ENCODE results near the gene MACROH2A1.
"Not testable (repeated sequence)": the region's sequence is repeated elsewhere in the genome, so short reads cannot be mapped to it uniquely, and the experiment has no call there.

The MACROH2A1 gene

DNA sequence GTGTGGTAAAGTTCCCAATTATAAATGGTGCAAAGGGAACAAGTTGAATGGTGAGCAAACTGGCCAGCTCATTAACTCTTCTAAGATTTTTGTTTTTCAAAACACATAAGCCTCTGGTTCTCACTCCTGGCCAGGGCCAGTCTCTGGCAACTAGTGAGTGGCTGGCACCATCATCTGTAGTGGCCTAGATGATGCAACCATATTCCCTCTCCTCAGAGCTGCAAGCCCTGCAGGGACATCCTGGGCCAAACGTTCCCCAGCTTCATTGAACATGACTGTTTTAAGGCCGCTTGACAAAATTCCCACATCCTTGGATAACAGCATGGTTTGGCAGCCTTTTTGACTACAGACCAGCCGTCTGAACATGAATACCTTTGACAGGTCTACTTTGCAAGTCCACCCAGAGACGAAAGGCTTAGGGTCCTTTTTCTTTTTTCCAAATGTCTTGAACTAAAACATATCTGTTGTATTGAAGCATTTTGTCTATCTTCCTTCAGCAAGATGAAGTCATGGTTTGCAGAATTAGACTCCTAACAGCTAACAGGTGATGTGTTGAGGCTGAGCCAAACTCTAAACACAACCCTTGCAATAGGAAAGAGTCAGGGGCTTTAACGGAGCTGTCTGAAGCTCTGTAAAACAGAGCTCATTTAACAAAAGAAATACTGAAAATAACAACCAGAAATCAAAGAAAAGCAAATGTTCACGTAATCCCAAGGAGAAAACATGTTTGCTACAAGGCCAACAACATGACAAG is 23.8 kb downstream of the MACROH2A1 start:
- no peak for DNase-seq

DNA sequence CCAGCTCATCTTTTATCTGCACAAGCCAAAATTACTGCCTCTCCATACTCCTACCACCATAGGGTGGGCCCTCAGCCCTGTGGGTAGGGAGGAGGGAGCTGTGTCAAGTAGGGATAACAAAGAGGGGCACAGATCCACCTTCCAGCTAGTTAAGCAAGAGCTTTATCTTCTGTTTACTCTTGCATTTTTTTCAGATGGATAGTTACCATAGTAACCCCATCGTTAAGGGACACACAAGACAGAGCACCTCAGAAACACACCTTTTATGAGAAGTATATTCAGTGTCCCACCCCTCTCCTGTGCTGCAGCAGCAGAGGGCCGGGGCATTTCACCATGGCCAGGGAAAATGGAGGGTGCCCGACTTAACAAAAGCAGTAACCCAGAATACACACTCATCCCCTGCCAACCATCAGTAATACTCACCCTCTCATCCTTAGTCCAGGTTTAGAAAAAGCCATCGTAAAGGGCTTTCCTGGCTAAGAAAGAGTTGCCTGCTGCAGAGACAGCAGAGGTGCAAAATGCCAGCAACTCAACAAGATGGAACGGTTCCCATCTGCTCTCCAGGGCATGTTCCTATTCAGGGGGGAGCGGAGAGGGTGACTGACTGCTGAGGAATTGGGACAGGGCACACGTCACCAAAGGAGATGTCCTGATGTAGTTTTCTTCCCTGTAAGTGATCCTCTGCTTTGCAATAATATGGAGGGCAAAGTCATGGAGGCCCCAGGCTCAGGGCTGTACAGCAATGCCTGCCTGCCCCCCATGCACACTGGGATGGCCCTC is 25.1 kb downstream of the MACROH2A1 start:
- DNase-seq, result no peak

DNA sequence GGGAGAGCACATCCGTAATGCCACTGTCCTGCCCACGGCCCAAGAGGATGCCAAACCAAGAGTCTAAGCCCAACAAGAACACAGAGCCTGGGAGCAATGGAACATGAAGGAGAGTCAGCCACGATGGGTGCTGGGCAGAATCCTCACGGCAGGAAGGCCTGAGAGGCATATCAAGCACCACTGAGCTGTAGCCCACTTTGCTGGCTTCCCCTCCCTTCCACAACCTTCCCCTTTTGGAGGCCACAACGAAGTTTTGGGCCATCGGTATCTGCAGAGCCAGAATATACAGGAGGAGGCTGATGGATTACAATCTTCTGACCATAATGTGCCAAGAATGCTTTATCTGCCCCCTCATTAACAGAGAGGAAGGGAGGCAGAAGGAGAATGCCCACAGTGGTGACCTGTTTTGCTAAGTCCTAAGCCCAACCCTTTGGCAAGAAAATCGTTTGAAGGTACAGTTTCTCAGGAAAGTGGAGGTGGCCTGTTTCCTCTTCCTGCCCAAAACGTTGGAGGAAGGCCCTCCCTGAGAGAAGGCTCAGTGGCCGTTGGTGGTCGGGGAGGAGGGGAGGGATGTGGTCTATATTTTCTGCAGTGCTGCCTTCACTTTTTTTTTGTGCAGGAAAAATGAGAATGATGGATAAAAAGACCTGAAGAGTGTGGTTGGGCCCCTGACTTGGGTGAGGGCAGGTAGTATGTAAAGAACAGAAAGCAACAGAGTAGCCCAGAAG is 26.2 kb downstream of the MACROH2A1 start:
- DNase-seq, result peak; percentile 99

DNA sequence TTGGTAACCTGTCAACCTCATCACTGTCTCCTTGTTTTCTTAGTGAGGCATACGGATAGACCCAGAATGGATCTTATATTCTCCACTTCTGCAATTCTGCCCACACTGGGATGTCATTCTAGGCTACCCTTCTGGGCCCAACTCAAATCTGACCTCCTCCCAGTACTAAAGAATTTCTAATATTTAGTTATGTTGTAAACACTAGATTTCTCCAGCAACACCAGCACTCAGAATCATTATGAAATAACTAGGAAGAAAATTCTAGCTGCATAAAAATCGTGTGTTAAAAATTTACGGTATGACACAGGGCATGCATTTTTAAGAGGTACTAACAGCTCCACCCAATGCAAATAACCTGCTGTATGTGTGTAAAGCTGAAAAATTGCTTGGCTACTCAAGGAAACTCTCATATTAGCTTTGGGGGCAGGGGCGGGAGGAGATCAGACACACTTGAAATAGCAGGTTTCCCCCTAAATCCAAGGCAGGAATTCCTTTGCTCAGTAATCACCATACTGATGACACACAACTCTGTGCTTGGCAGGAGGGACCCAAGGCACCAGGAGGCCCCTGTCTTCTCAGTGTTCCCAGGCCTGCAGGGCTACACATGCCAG is 27.3 kb downstream of the MACROH2A1 start:
- DNase-seq, result no peak

DNA sequence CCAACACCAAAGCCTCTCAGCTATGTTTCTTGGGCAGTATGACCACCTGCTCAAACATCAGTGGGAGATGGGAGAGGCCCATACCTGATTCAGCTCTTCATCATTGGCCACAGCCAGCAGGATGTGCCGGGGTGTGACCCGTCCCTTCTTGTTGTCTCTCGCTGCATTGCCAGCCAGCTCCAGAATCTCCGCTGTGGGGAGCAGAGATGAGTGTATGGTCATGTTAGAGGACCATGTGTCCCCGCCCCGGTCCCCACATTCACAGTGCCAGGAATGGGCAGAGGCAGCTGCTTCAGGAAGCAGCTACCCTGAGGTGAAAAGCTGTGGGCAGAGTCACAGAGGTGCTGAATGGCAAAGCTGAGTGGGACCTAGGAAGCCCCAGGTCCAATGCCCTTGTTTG is 29.1 kb downstream of the MACROH2A1 start:
- DNase-seq, result no peak

DNA sequence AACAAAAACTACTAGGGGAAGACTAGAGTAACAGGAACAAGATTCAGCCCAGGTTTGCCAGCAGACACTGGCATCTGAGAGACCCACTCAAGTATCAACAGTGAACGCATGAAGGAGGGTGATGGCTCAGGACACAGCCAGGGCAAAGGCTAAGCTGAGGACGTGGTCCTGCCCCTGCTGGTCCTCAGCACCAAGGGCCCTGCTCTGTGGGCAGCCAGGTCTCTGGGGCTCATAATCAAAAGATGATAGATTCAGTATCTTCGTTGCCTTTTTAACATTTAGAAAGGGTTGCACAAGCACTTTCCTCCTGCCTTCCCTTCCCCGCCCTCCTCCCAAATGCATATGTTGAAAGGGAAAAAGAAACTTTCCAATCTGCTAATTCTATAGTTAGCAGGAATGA is 31.5 kb downstream of the MACROH2A1 start:
- DNase-seq, result no peak

DNA sequence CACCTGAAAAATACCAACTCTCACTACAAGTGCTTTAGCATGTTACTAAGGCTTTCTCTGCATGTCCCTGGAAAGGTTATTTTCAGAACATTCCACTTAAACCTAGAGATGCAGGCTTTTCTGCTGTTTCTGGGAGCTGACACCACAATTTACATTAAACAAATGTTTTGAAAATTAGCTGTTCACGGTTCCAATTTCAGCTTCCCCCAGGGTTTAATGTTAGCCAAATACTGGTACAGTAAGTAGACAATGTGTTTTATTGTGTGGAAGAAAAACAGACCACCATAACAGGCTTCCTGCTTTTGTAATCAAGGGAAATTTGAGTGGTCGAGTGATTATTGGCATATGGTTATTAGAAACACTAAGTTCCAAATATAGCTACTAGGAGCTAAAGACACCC is 32.0 kb downstream of the MACROH2A1 start:
- no peak for DNase-seq

DNA sequence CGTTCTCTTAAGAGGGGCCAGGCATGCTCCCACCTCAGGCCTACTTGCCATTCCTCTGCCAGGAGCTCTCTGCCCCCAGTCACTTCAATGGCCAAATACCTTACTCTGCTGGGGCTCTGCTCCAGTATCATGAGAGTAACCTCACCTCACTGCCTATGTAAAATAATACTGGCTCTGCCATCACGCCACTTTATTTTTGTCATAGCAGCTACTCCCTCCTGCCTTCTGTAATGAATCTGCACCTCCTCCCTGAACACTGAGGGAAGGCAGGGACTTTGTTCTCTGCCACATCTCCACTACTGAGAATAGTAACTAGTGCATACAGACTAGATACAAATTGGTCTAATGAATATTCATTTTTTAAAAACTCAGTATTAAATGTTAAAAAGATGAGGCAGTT is 33.8 kb downstream of the MACROH2A1 start:
- DNase-seq, result no peak

DNA sequence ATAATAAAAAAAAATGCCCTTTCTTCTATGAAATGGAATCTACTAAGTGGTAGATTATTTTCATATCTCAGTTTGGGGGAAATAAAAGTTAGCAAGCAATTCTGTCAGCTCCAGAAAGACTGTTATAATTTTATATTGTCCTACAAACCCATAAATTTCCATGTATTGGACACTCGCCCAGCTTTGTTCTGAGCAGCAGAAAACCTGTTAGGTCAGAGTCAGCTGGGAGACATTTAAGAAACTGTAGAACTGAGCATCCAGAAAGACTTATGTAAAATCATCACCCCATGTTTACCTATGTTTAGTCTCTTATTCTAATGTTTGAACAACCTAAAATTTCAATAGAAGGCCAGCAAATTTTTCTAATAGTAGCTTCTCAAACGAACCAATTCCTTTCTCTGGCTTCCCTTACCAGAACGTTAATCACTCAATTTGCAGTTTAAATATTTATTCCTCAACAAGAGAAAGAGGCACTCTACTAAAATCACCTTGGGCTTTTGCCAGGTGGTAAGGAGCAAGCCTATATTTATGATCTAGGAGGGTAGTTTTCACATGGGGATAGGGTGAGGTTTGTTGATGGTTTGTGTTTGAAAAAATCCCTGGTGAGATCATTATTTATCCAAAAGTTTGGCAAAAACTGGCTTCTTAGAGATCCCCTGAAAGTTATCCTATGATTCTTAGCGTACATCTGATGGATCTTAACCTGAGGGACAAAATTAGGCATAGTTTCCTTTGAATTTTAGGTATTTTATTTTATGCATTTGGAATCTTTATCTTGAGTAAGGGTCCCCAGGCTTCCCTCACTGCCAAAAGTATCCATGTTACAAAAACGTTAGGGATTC is 34.4 kb downstream of the MACROH2A1 start:
- no peak for DNase-seq

DNA sequence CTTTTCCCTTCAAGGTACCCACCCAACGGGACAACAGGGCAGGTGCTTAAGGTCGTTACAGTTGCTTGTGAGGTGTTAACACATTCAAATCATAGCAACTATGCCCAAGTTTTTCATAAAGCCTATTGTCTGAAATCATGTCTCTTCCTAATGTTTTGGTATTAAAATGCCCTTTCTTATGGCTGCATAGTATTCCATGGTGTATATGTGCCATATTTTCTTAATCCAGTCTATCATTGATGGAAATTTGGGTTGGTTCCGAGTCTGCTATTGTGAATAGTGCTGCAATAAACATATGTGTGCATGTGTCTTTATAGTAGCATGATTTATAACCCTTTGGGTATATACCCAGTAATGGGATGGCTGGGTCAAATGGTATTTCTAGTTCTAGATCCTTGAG is 35.7 kb downstream of the MACROH2A1 start:
- not testable (repeated sequence) for DNase-seq

DNA sequence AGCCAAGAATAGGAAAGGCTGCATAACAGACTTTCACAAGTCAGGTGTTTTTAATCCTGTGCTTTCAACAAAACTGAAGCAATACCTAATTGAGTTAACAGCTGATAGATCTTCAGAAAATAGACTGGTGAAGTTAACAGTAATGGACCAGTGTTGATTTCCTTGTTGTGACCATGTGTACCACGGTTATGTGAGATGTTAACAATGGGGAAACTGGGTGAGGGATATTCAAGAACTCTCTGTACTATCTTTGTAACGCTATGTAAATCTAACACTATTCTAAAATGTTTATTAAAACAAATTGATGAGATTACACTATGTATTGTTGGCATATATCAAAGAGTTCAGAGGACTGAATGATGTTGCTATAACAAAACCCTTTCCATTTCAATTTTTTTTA is 36.9 kb downstream of the MACROH2A1 start:
- no peak for DNase-seq

DNA sequence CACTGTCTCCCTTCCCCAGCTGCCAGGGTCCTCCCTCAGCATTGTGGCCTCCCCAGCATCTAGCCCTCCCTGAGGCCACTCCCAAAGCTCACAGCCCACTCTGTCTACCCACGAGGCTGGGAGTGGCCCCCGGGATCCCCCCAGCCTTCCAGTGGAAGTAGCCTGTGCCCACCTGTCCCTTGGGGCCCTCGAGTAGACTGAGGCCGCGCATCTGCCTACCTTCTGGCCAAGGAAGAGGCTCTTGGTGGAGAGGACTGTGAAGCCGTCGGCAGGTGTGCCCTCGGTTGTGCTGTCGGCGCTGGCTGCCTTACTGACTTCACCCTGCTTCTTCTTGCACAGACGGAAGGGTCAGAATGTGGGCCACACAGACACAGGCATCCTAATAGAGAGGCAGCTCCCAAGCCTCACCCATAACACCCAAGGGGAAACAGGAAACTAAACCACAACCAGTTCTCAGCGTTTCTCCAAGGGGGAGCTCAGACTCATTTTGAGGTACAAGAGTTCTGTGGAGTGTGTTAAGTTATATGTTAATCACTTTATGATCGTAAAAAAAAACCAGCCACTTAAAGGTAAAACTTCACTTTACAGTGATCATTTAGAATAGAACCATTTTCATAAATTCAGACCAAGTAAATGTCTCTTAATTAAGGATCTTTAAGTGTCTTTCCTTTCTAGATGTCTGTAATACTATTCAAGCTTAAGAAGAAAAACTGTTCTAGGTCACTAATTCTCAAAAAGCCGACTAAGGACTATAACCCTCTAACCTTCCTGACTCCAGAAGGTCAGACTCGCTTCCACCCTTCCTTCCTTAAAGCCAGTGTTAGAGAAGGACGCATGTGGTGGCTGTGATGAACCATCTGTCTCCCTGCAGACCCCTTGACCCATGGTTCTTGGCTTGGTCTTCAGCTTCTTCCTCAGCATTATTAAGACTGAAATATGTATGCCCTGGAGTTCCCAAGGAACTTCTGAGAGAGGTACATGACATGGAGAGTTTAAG is 38.5 kb downstream of the MACROH2A1 start:
- DNase-seq, result no peak

DNA sequence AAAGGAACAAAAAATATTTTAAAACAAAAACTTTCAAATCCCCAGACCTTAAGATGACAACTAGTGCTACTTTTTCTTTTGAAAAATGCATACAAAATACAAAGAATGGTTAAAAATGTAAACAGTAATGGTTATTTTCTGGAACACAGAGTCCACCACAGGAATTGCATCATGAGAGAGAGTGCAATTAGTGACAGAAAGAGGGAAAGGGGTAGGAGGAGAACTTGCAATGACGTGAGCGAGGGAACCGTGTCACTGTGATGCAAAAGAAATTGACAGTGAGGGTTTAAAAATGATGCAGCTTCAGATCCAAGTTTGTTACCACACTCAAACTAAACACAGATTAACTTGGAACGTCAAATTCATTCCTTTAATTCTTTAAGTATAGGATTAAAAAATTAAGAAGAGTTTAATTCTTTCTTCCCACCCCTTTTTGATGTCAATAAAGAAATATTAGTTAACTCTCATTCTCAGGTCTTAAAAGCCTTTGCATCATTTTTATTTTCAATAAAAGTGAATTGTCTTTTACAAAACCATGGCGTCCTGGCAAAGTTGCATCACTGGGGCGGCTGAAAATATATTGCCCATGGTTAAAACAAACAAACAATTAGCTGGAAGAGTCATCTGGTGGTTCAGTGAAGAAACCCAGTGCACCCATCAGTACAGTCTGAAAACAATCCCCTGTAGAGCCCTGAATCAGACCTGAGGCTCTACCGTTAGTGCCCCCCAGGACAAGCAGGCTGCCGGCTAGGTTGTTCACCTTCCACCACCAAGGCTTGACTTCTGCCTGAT is 39.5 kb downstream of the MACROH2A1 start:
- no peak for DNase-seq

DNA sequence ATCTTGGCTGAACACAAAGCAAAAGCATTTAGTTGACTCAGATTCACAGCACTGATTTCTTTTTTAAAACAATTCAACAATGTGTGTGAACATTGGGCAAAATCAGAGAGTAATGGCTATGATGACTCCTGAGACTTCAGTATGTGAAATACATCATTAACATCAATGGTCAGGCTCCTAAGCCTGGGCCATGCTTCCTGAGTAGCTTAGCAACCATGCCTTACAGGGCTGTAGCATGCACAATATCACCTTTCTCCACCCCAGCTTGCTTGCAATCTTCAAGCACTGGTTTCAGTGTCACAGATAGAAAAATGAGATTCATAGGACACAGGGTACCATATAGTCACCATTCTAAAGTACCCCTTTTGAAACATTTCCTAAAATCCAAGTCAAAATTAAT is 41.3 kb downstream of the MACROH2A1 start:
- DNase-seq, result no peak

DNA sequence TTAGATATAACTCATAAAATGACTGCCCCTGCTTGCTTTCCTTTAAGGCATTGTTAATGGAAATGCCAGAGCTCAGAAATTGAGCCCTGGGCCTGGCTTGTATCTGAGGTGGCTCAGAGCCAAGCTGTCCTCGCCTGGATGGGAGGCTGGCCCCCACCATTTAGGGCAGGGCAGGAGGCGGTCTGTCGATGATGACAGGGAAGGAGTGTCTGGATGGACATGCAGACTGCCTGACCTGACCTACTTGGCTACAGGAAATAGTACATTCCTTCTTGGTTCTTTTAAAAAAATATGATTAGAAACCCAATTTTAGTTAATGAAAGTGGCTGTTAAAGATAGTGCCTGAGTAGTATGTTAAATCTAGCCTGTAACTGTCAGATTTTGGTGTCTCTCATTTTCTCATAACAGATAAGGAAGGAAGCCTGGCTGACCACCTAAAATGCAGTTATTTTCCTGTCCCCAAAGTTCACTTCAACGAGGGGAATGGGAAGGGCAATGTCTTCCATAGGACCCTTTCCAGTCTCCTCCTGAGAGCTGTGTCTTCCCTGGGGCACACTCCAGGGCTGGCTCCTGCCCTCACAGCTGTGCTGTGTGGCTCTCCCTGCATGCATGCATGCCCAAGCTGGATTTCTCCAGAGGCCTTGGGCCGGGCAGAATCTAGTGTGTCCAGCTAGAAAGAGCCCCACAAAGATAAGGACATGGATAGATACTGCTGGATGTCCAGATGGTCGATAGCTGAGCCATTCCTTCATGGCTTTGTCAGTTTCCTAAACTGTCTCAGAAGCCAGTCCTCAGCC is 42.3 kb downstream of the MACROH2A1 start:
- no peak for DNase-seq

DNA sequence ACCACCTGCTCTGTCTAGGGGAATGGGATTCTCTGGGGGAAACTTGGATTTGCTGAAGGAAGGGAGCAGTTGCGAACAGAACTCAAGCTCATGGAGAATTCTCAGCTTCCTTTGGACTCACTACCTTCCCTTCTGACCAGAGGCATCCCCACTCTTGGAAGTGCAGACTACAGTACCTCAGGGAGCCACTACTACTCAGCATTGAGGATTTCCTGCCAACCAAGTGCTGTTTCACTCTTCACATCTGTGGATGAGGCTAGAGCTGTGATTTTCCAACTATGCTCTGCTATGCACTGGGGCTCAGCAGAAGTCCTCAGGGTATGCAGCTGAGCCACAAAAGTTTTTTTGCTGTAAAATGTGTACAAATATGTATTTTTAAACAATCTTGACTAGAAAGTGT is 43.9 kb downstream of the MACROH2A1 start:
- DNase-seq, result no peak

DNA sequence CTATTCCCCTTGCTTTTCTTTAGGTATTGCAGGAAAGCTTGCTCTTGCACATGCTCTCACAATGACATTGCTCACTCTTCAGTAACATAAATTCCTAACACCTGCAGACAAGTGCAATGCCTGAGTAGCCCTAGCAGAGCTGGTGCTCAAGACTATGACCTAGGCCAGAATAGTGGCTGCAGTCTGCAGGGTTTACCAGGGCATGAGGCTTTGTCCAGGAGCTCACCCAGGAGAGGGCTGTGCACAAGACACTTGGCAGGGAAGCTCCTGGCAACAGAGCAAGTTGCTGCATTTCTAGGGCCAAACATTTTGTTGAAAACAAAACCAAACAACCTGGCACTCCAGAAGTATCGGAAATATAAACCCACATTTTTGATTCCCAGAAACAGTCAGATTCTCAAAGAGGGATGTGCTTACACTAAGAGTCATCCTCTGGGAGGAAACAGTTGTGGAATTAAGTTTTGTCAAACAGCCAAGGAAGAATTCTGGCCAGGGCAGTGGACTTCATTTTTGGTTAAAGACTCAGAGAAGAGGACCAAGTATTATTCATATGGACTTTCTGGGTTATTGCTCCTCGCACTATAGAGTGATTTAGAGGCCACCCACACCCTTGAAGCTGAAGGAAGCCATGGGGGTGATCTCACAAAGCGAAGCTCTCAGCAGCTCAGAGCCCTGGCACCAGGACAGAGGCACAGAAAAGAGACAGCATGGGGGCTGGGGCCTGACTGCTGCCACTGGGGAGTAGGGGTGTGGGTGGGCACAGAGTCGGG is 44.9 kb downstream of the MACROH2A1 start:
- no peak for DNase-seq

DNA sequence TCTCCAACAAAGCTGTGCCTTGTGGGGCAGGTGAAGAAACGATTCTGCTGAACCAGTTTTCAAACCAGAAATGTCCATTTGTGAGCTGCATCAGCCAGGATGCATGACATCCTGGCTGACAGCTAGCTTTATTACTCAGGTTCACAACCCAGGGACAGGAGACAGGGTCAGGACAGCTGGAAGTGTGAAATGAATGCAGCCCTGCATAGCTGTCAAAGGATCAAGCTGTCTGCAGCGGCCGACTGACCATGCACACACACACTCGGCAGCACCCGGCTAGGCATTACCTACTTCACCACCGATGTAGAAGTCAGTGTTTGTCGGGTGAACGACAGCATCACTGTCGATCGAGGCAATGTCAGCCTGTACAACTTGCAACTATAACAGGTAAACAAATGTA is 48.5 kb downstream of the MACROH2A1 start:
- no peak for DNase-seq

DNA sequence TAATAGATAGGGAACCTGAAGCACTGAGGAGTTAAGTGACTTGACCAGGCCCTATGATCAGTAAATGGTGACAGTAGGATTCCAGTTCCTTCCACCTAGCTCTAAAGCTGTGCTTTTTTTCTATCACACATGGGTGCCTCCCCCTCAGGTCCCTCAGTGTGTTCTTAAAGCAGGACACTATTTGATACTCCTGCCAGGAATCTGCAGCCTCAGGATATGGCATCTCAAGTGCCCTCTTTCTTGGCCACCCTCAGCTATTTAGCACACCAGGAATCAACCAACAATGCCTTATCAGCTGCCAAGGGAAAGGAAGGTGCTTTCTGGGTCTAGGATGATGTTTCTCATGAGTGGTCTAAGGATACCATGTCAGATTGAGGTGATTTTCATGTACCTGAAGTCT is 49.1 kb downstream of the MACROH2A1 start:
- no peak for DNase-seq
